Loucy (cell line): ENCODE results near the gene PPP4R3C.

ENCODE experiments used
- CTCF ChIP-seq: fragments of 200-600 bp; sonication (generic); conservative IDR thresholded peaks from 2 replicates; pipeline ENCODE4 v1.5.1; 2014; ENCODE audit warnings: mild to moderate bottlenecking, antibody characterized with exemption, low read length
- EZH2phosphoT487 ChIP-seq: fragments of 200-600 bp; IDR thresholded peaks from 2 replicates; pipeline ENCODE4 v1.6.1; 2018; ENCODE audit warnings: antibody characterized with exemption, mild to moderate bottlenecking, moderate library complexity, borderline replicate concordance

- TF ChIP-seq CTCF (no peak), EZH2phosphoT487 (no peak)
Measured at GRCh38 chrX:27465036-27465435, 1.9 kb upstream of the PPP4R3C start.
